ENCODE measurements around the gene PDE8A.
"Not testable (repeated sequence)": the region's sequence is repeated elsewhere in the genome, so short reads cannot be mapped to it uniquely, and the experiment has no call there.

PDE8A gene

GRCh38 chr15:84961114-84961452 lies 20.6 kb upstream of the PDE8A start:
- peak; percentile 81 for DNase-seq

- peak; percentile 48 for DNase-seq
These were observed 19.9 kb upstream of the PDE8A start for GRCh38 chr15:84961707-84962106.

GRCh38 chr15:84962955-84963354 lies 18.7 kb upstream of the PDE8A start:
- DNase-seq: no peak

GRCh38 chr15:84967380-84967779 lies 14.3 kb upstream of the PDE8A start:
- no peak for DNase-seq

- no peak for DNase-seq
These were observed 13.4 kb upstream of the PDE8A start for GRCh38 chr15:84968301-84968700.

- DNase-seq: no peak
These were observed 12.4 kb upstream of the PDE8A start for GRCh38 chr15:84969257-84969656.

GRCh38 chr15:84970843-84971242 lies 10.8 kb upstream of the PDE8A start:
- no peak for DNase-seq

GRCh38 chr15:84973492-84974460 lies 7.9 kb upstream of the PDE8A start:
- no peak for DNase-seq

- DNase-seq: no peak
These were observed 5.7 kb upstream of the PDE8A start for GRCh38 chr15:84975871-84976351.

GRCh38 chr15:84976746-84977345 lies 4.8 kb upstream of the PDE8A start:
- DNase-seq: no peak

- DNase-seq: no peak
These were observed 2.0 kb upstream of the PDE8A start for GRCh38 chr15:84979651-84980050.

GRCh38 chr15:84980196-84981053 lies 1.2 kb upstream of the PDE8A start:
- DNase-seq: peak; percentile 77

- DNase-seq: peak; percentile 93
These were observed 474 bp upstream of the PDE8A start for GRCh38 chr15:84981054-84981710.

GRCh38 chr15:84982301-84982920 lies 755 bp downstream of the PDE8A start:
- DNase-seq: peak; percentile 32

GRCh38 chr15:84983294-84983693 lies 1.6 kb downstream of the PDE8A start:
- no peak for DNase-seq

- no peak for DNase-seq
These were observed 2.1 kb downstream of the PDE8A start for GRCh38 chr15:84983711-84984110.

- DNase-seq: no peak
These were observed 3.5 kb downstream of the PDE8A start for GRCh38 chr15:84985158-84985557.

GRCh38 chr15:84987351-84987750 lies 5.7 kb downstream of the PDE8A start:
- not testable (repeated sequence) for DNase-seq

GRCh38 chr15:84987949-84988624 lies 6.4 kb downstream of the PDE8A start:
- no peak for DNase-seq

- DNase-seq: no peak
These were observed 7.4 kb downstream of the PDE8A start for GRCh38 chr15:84988909-84989644.

GRCh38 chr15:84990507-84990906 lies 8.9 kb downstream of the PDE8A start:
- DNase-seq: no peak

Measured in HCEC 1CT (cell line).